Spleen (tissue), 11 donors: ENCODE data around the gene VASN. TPM values are rescaled to one million over a fixed set of nuclear protein-coding genes. Genes with fewer than 3 reads are reported as not detected.

Source experiments
- DNase-seq: peaks from one replicate; pipeline ENCODE4 v3.0.0-alpha.2; 2020
- H3K27ac ChIP-seq, 8 donors: fragments of 200-600 bp; sonication (generic) in 7 of 8; 1 replicate in 4 of 8; 2 replicates in 4 of 8; pipeline versions ENCODE4 v1.5.0 to v1.8.0; 2016 to 2021; ENCODE audit warnings: inconsistent platforms in 4 of 8, mild to moderate bottlenecking in 4 of 8, moderate library complexity in 1 of 8
- H3K27me3 ChIP-seq, 7 donors: fragments of 200-600 bp; sonication (generic) in 6 of 7; replicated peaks in 1 of 7; 1 replicate in 4 of 7; 2 replicates in 3 of 7; pipeline versions ENCODE4 v1.5.0 to v1.8.0; 2016 to 2021; ENCODE audit warnings: inconsistent platforms in 3 of 7, mild to moderate bottlenecking in 1 of 7
- H3K36me3 ChIP-seq, 6 donors: fragments of 200-600 bp; sonication (generic) in 5 of 6; 1 replicate in 4 of 6; 2 replicates in 2 of 6; pipeline versions ENCODE4 v1.5.0 to v1.8.0; 2016 to 2021; ENCODE audit warnings: inconsistent platforms in 2 of 6
- H3K4me1 ChIP-seq, 6 donors: fragments of 200-600 bp; sonication (generic) in 5 of 6; 1 replicate in 3 of 6; 2 replicates in 3 of 6; pipeline versions ENCODE4 v1.5.0 to v1.8.0; 2016 to 2021; ENCODE audit warnings: inconsistent platforms in 3 of 6
- H3K4me3 ChIP-seq, 8 donors: fragments of 200-600 bp; sonication (generic) in 7 of 8; 1 replicate in 4 of 8; 2 replicates in 4 of 8; pipeline versions ENCODE4 v1.5.0 to v1.8.0; 2016 to 2021; ENCODE audit warnings: inconsistent platforms in 4 of 8, mild to moderate bottlenecking in 4 of 8, moderate library complexity in 2 of 8
- H3K9me3 ChIP-seq, 8 donors: fragments of 200-600 bp; sonication (generic) in 7 of 8; 1 replicate in 4 of 8; 2 replicates in 4 of 8; pipeline versions ENCODE4 v1.5.0 to v1.8.0; 2016 to 2021; ENCODE audit warnings: inconsistent platforms in 4 of 8
- CTCF ChIP-seq, 11 experiments: fragments of 200-600 bp in 7 of 11; fragments of 450-650 bp in 4 of 11; sonication (generic) in 4 of 11; IDR thresholded peaks in 8 of 11; conservative IDR thresholded peaks in 3 of 11; 1 replicate in 7 of 11; 2 replicates in 4 of 11; pipeline versions ENCODE4 v1.4.0 to v1.8.0; 2016 to 2021; ENCODE audit warnings: antibody characterized with exemption in 11 of 11, inconsistent platforms in 4 of 11, mild to moderate bottlenecking in 1 of 11
- POLR2A ChIP-seq, 3 donors: fragments of 450-650 bp; IDR thresholded peaks; one replicate each; pipeline ENCODE4 v1.5.1; 2017; ENCODE audit warnings: antibody characterized with exemption in 3 of 3, mild to moderate bottlenecking in 1 of 3
- POLR2AphosphoS5 ChIP-seq, 3 donors: sonication (generic); formaldehyde crosslinking; IDR thresholded peaks; one replicate each; pipeline ENCODE4 v1.5.1; 2017; ENCODE audit warnings: antibody characterized with exemption in 3 of 3
- WGBS, 5 donors: extraction: QIAGEN DNeasy Blood & Tissue Kit in 3 of 5; methylation state at CpG; one replicate each; pipeline versions ENCODE4 v1.1.5 to v1.1.7; 2013 to 2018; 5-methylcytosine and 5-hydroxymethylcytosine counted together
- intact Hi-C: fragments of 100-400 bp; cut with DNase I; formaldehyde crosslinking; loops from one replicate; pipeline ENCODE4 v1.15.0; 2023; ENCODE audit warnings: low total_unique reads
- polyA plus RNA-seq, 3 donors: library from polyadenylated mRNA; stranded (reverse); fragments of 200-250 nt; gene quantifications; one replicate each; pipeline ENCODE4 v1.2.1, GENCODE V29; 2013
- total RNA-seq, 7 donors: library from RNA; depleted of rRNA in 3 of 7; stranded (reverse); fragments of >200 nt in 3 of 7; fragmentation: NEBNext Ultra II Directional in 4 of 7; extraction: Animal tissue kit (Norgen Biotek cat#: 25700) in 4 of 7; gene quantifications; one replicate each; pipeline versions ENCODE4 v1.1.0 to v1.2.1, GENCODE V29; 2016 to 2021
- donor health status: healthy with polysubstance abuse.
- donor health status: DM: no; HTN: no; CAD: no; lungs with moderate emphysema.
- donor health status: DM: no; HTN: no; CAD: no.
- donor health status: Bipolar disorder and iron deficiency.
- donor health status: healthy.
- donor health status: DM: no; HTN: no; CAD: no.
- donor health status: DM: yes; HTN: yes; CAD: no.

Gene VASN
- total and polyA plus RNA-seq, 10 donors: 2.0 to 24.9 (median 11.2) TPM

- 88 to 94% (median 90%) methylated on average over 10 to 17 of the region's 17 CpGs for WGBS, 5 donors
- no peaks in the 10 kb centered on the region for H3K9me3 ChIP-seq
- peak in 1 of 3 donors; percentile 37 for TF ChIP-seq POLR2AphosphoS5 (IDR thresholded peaks at IDR 0.05)
- no peak for TF ChIP-seq POLR2A (IDR thresholded peaks at IDR 0.05)
- no peak for TF ChIP-seq CTCF (IDR thresholded peaks at IDR 0.05 in 8 of 11, conservative IDR thresholded peaks at IDR 0.05 in 3 of 11)
- no peaks in the 10 kb centered on the region for H3K27me3 ChIP-seq
- peaks cover 13 to 81% (median 44%) of the 10 kb centered on the region in 6 donors for H3K4me1 ChIP-seq
- DNase-seq: no peak
- peaks cover 0 to 24% (median 0%) of the 10 kb centered on the region in 6 donors for H3K36me3 ChIP-seq
- intact Hi-C loops: no loop called here
- H3K4me3 ChIP-seq: no peak overlapping the region
- H3K27ac ChIP-seq: peak overlapping the region in 6 of 8 donors; percentile 66 to 94 (median 85)
These were observed 23.7 kb upstream of the VASN start for GRCh38 chr16:4347765-4348509.

GRCh38 chr16:4349332-4349731 is 22.3 kb upstream of the VASN start:
- WGBS, 5 donors: 95 to 100% (median 98%) methylated on average over 5 of the region's 5 CpGs

GRCh38 chr16:4350365-4350786 is 21.3 kb upstream of the VASN start:
- Histone ChIP-seq H3K4me1 (peaks cover 13 to 63% (median 36%) of the 10 kb centered on the region in 6 donors), H3K36me3 (peaks cover 3 to 41% (median 15%) of the 10 kb centered on the region in 6 donors), H3K9me3 (no peaks in the 10 kb centered on the region), H3K4me3 (peak overlapping the region; percentile 87 to 99 (median 94)), H3K27me3 (no peaks in the 10 kb centered on the region), H3K27ac (peak overlapping the region; percentile 82 to 95 (median 90))
- intact Hi-C loops: no loop called here
- WGBS, 5 donors: 28 to 36% (median 34%) methylated on average over 21 to 24 of the region's 24 CpGs
- DNase-seq: no peak
- TF ChIP-seq POLR2AphosphoS5 (IDR thresholded peaks at IDR 0.05) (no peak), CTCF (IDR thresholded peaks at IDR 0.05 in 8 of 11, conservative IDR thresholded peaks at IDR 0.05 in 3 of 11) (no peak), POLR2A (IDR thresholded peaks at IDR 0.05) (no peak)

More at GRCh38 chr16:4349332-4349731, 22.3 kb upstream of the VASN start:
- intact Hi-C loops: no loop called here
- no peak overlapping the region for H3K4me3 ChIP-seq
- peaks cover 0 to 30% (median 6%) of the 10 kb centered on the region in 6 donors for H3K36me3 ChIP-seq
- no peak for DNase-seq
- H3K9me3 ChIP-seq: no peaks in the 10 kb centered on the region
- H3K4me1 ChIP-seq: peaks cover 13 to 71% (median 40%) of the 10 kb centered on the region in 6 donors
- no peak for TF ChIP-seq POLR2AphosphoS5 (IDR thresholded peaks at IDR 0.05)
- TF ChIP-seq CTCF (IDR thresholded peaks at IDR 0.05 in 8 of 11, conservative IDR thresholded peaks at IDR 0.05 in 3 of 11): no peak
- no peak for TF ChIP-seq POLR2A (IDR thresholded peaks at IDR 0.05)
- no peaks in the 10 kb centered on the region for H3K27me3 ChIP-seq
- H3K27ac ChIP-seq: peak overlapping the region in 1 of 8 donors; percentile 94
